NOMO-1 treated with DMSO at 0.1 percent for 48 hours (cell line): ENCODE measurements around the gene PRR16.
"Not testable (repeated sequence)": the region's sequence is repeated elsewhere in the genome, so short reads cannot be mapped to it uniquely, and the experiment has no call there.

ENCODE experiments used
- DNase-seq: peaks from one replicate; lab custom pipeline; 2025; ENCODE audit not compliant: unreplicated experiment; lab: John Stamatoyannopoulos, UW

Gene PRR16

GRCh38 chr5:120463991-120464626 is at the start of gene PRR16:
Gene PRR16 (plus strand): TSS chr5:120464300.
- DNase-seq, result peak; percentile 42

- DNase-seq, result no peak
Observed at GRCh38 chr5:120415985-120416384, 48.1 kb upstream of the PRR16 start.

GRCh38 chr5:120419127-120419526 is 45.0 kb upstream of the PRR16 start:
- DNase-seq, result no peak

GRCh38 chr5:120426633-120427275 is 37.3 kb upstream of the PRR16 start:
- not testable (repeated sequence) for DNase-seq

GRCh38 chr5:120430572-120430971 is 33.5 kb upstream of the PRR16 start:
- DNase-seq, result no peak

- no peak for DNase-seq
Observed at GRCh38 chr5:120432861-120433260, 31.2 kb upstream of the PRR16 start.

- no peak for DNase-seq
Observed at GRCh38 chr5:120435129-120435528, 29.0 kb upstream of the PRR16 start.

GRCh38 chr5:120436996-120437395 is 27.1 kb upstream of the PRR16 start:
- peak; percentile 11 for DNase-seq

- no peak for DNase-seq
Observed at GRCh38 chr5:120442694-120443093, 21.4 kb upstream of the PRR16 start.

- DNase-seq, result no peak
Observed at GRCh38 chr5:120443607-120444006, 20.5 kb upstream of the PRR16 start.

- no peak for DNase-seq
Observed at GRCh38 chr5:120446068-120446492, 18.0 kb upstream of the PRR16 start.

- no peak for DNase-seq
Observed at GRCh38 chr5:120446901-120447300, 17.2 kb upstream of the PRR16 start.

GRCh38 chr5:120447706-120448239 is 16.3 kb upstream of the PRR16 start:
- no peak for DNase-seq

GRCh38 chr5:120449501-120449900 is 14.6 kb upstream of the PRR16 start:
- DNase-seq, result no peak

GRCh38 chr5:120450910-120451309 is 13.2 kb upstream of the PRR16 start:
- no peak for DNase-seq

- DNase-seq, result no peak
Observed at GRCh38 chr5:120451445-120451844, 12.7 kb upstream of the PRR16 start.

GRCh38 chr5:120452471-120452870 is 11.6 kb upstream of the PRR16 start:
- no peak for DNase-seq

- no peak for DNase-seq
Observed at GRCh38 chr5:120454094-120454798, 9.9 kb upstream of the PRR16 start.

GRCh38 chr5:120456006-120456405 is 8.1 kb upstream of the PRR16 start:
- DNase-seq, result no peak

- peak; percentile 30 for DNase-seq
Observed at GRCh38 chr5:120457839-120458507, 6.1 kb upstream of the PRR16 start.

- DNase-seq, result not testable (repeated sequence)
Observed at GRCh38 chr5:120458508-120458847, 5.6 kb upstream of the PRR16 start.
